HG02763 (cell line): ENCODE measurements around the gene SLC25A41.
"Not testable (repeated sequence)": the region's sequence is repeated elsewhere in the genome, so short reads cannot be mapped to it uniquely, and the experiment has no call there.

Source experiments
- ATAC-seq: cut with Tn5 transposase; IDR thresholded peaks from one replicate; pipeline ENCODE4 v1.9.1; 2021; ENCODE audit warnings: mild to moderate bottlenecking, moderate library complexity; ENCODE audit not compliant: unreplicated experiment

Gene SLC25A41

DNA sequence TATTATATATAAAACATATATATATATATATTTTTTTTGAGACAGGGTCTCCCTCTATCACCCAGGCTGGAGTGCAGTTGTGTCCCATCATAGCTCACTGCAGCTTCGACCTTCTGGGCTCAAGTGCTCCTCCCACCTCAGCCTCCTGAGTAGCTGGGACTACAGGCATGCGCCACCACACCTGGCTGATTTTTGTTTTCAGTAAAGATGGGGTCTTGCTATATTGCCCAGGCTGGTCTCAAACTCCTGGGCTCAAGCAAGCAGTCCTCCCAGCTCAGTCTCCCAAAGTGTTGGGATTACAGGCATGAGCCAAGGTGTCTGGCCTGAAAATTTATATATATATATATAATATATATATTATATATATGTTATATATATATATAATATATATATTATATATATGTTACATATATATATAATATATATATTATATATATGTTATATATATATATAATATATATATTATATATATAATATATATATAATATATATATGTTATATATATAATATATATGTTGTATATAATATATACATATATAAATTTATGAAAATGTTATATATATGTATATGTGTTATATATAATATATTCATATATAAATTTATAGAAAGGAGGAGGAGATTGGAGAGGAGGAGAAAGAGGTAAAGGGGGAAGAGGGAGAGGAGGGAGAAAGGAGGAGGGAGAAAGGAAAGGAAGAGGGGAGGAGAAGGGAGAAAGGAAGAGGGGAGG is 4.7 kb downstream of the SLC25A41 start:
- ATAC-seq, result not testable (repeated sequence)

DNA sequence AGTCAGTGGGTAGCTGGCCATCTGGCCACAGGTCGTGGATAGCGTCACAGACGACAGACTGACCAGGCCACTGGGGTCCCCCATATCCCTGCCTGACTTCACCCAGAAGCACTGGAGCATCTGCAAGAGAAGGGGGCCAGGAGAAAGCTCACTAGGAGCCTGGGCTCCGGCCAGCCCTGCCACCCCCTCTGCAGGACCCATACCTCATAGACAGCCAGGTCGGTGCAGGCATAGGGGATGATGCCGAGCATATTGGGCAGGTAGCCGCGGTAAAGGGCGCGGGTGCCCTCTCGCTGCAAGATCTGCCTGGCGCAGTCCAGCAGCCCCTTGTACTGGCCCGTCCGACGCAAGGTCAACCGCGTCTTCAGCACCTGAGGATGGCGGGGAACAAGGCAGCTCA is 6.4 kb downstream of the SLC25A41 start:
- no peak for ATAC-seq

DNA sequence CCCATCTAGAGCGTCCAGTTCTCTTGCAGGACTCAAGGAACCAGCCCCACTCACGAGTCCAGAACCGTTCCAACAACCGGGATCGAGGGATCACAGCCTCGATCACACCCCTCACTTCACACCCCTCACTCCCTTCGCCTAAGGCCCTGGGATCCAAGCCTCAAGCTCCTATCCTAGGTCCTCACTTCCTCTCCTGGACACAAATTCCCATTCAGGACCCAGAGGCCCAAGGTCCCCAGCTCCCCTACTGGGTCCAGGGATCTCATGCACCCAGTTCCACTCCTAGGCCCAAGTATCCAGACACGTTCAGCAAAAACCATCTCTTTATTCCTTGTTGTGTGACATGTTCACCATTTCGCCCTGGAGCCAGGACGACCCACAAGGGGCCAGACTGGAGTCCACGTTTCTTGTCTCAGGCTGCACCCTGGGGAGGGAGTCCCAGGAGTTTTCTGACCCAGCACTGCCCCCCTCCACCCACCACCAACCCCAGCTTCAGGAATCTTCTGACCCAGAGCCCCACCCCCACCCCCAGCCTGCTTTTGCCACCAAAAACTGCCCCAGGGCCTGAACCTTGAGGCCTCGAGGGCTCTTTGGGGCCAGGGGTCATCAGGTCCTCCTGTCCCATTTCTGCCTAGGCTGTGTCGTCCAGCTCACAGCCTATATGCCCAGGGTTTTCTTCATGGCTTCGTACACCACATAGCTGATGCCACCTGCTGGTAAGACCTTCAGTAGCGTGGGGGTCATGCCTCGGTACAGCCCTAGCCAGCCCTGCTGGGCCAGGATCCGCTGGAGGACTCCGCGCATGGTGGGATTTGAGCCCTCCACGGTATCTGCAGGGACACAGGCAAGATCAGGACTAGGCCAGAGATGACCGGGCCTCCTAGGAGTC is 7.6 kb downstream of the SLC25A41 start:
- no peak for ATAC-seq

DNA sequence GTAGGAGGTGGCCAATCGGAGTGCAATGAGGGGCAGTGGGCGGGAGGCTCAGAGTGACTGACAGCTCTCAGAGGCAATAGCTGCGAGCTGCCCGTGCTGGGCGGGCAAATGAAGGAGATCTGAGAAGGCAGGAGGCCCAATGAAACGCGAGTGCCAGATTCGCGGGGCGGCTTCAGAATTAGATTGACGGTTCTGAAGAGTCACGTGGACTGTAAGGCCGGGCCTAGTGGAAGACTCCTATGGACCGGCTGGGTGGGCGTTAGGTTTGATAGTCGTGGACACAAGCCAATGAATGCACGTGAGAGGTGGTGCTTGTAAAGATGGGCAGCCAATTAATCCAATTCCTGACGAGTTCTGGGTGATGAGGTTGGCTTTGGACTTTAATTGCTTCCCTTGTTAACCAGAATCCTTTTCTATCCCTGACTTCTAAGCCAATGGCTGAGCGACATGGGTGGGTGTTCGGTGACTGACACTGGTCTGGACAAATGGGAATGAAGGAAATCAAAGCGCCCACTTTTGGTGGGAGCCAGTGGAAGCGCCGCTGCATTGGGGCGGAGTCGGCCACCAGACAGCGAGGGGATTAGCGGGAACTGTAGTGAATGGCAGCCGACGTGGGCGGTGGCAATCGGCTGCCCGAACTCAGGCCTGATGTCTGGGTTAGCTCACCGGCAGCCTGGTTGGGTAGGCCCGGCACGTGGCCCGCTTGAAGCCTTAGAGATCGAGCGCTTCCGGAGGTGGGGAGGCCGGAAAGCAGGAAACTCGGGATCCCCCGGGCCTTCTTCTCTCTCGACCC is 8.4 kb downstream of the SLC25A41 start:
- ATAC-seq, result peak; percentile 86

DNA sequence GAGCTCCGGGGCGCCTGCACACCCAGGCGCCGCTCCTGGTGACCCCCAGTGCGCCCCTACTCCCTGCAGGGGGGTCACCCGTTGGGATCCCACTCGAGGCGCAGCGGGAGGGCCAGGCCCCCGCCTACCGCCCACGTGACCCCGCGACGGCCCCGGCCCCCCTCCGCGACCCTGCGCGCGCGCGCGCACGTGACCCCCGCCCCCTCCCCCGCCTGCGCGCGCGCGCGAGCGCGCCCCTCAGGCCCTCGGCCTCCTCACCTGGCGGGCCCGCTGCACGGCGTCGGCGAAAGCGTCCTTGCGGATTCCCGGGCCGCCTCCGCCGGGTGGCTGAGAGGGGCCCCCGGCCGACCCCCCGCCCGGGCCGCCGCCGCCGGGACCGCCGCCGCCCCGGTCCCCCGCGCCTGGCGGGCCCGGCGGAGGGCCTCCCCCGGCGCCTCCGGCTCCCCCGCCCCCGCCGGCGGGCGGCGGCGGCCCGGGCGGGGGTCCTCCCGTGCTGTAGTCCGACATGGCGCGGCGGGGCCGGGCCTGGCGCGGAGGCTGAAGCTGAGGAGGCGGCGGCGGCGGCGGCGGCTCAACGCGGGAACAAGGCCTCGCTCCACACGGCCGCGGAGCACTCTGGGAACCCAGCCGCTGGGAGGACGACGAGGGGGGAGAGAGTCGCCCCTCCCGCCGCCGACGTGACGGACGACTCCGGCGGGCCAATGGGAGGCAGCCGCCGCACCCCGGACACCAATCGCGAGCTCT is 9.2 kb downstream of the SLC25A41 start, which contains the start of gene KHSRP:
TSS of gene KHSRP (minus strand) at position 617 of the 744 bp plus-strand sequence. CDS start at position 507, 110 bp downstream.
- no peak for ATAC-seq

DNA sequence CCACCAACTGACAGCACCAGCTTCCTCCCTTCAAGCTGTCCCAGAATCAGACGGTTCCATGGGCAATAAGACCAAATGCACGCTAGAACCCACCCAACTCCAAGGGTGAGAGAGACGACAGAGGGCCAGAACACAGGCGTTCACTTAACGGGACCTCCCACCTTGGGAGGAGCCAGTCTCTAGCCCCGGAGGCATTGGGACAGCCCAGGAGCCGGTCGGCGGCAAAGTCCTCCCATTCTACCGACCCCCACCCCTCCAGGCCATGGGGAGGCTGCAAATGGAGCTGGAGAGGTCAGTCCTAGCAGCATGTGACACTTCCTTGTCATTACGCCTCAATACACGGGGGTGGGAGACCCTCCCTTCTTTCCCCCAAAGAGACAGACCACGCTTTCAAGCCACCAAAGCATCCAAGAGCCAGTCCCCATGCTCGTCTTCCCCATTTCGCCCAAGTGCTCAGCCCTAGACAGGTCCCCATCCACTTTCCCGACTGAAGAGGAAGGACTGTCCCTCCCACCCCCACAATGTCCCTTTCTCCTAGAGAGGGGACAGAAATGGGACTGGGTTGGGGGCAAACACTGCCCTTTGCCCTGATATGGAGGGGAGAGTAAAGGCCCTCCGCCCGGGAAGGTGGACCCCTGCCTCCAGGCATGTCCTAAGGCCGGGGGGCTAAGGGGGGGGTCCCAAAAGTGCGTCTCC is 9.9 kb downstream of the SLC25A41 start:
- no peak for ATAC-seq

DNA sequence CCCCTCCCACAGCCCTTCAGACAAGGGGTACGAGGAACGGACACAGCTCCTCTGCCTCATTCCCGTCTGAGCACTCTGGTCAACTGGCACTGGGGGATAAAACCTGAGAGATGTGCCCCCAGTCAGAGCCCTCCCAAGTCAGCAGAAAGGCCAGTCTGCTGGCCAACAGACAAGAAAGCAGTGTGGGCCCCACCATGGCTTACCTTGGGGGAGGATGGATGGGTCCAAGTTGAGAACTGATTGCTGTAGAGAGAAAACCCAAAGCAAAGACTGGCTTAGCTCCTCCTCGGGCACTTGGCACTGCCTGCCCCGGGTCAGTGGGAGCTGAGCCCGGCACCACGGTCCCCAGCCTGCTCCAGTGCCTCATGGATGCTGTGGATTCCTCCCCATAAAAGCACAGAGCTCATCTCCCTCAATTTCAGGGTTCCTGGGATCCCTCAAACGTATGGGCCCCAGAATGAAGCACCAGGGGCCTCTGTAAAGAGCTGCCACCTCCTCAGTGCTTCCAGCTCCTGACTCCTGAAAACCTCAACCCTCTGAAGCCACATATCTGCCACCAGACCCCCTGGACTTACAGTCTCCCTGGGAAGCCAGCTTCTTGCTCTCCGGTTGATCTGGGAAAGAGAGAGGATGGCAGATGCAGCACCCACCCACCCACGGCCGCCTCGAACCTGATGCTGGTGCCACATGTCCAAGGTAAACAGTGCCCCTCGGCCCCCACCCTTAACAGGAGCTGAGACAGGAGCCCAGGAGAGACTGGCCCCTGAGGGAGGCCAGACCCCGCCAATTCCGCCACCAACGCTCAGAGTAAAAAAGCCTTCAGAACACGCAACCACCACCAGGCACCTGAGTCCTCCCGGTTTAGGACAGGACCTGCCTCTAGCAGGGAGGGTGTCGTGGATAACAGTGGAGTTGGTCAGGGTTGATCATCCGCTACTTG is 12.2 kb downstream of the SLC25A41 start:
- ATAC-seq, result no peak

DNA sequence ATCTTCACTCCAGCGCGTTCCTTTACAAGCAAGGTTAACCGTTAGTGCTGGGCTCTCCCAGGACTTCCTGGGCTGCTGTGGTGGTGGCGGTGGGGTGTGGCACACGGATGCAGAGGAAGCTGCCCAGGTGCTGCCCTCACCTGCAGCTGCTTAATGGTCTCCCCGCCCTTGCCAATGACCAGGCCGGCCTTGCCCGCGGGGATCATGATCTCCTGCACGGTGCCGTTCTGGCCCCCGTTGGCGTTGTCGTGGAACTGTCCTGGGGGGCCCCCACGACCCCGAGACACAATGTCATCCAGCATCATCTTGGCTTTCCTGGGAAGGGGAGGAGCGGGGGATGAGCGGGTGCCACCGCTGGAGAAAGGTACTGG is 15.0 kb downstream of the SLC25A41 start:
- ATAC-seq, result no peak

DNA sequence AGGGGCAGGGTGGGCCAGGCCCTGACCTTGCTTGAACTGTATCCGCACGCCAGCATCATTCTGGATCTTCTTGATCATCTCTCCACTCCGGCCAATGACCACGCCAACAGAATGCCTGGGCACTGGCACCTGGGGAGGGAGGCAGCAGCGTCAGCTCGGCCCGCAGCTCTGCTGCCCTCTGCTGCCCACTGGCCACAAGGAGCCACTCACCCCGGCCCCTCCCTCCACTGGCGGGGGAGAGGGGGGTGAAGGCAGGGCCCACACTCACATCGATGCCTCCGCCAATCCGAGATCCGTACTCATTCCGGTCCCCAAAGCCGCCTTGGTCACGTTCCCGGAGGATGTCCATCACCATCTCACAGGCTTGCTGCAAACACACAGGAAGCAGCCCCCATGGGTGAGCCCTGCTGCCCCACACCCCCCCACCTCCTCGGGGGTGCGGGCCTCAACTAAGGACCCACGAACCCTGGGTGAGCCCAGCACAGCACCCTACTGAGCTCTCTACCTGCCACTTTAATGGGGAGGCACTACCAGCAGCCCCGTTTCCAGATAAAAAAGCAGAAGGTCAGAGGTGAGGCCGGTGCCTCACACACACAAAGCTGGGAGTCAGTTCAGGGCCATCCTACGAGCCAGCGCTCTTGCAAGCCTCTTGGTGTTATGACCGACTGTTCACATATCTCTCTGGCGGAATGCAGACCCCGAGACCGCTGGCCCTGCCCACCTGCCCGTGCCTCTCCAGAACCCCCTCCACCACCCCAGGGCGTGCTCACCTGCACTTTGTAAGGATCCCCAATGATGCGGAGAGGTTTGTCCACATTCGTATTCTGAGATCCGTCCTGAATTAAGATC is 15.6 kb downstream of the SLC25A41 start:
- no peak for ATAC-seq

DNA sequence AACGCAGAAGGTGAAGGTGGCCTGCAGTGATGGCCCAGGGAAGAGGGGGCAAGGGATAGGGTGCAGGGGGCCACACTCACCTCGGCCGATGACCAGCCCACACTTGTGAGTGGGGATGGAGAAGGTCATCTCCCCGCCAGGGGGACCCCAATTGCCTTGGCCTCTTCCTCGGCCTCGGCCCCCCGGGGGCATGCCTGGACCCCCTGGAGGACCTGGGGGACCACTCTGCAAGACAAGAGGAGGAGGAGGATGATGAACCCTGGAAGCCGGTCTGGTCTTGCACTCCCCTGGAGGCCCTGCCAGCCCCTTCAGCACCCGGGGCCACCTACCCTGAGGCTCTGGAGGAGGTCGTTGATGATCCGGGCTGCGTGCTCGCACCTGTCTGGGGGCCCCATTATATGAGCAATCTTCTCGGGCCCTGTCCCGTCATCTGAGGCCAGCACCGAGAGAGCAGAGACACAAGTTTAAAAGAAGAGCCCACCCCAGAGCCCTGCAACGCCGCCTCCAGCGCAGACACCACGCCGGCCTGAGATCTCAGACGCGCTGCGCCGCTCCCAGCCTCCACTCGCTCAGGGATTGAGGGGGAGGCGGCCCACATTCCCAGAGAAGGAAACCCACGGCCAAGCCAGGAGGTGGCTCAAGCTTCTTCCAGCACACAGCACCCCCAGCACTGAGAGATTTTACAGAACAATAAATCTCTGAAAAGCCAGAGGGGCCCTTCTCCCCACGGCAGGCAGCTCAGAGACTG is 16.7 kb downstream of the SLC25A41 start:
- ATAC-seq, result no peak

DNA sequence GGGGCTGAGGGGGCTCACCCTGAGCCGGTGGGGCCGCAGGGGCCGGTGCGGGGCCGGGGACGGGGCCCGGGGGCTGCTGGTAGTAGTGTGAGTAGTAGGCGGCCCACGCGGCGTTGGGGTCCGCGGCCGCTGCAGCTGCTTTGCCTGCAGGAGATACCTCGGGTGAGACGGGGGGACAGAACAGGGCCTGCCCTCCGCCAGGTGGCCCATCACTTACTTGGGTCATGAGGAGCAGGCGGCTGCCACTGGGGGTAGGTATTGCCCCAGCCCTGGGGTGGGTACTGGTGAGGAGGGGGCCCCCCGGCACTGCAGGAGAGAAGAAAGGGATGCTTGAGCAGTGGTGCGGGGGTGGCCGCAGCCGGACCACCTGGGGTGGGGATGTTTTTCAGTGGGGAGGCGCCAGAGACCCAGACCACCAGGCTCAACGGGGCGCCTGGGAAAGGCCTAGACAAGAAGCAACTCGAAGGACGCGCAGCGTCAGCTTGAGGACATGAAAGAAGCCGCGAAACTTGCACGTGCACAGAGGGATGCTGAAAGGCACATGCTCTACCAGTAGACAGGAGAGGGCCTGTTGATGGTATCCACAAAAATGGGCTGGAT is 17.9 kb downstream of the SLC25A41 start:
- ATAC-seq, result no peak

DNA sequence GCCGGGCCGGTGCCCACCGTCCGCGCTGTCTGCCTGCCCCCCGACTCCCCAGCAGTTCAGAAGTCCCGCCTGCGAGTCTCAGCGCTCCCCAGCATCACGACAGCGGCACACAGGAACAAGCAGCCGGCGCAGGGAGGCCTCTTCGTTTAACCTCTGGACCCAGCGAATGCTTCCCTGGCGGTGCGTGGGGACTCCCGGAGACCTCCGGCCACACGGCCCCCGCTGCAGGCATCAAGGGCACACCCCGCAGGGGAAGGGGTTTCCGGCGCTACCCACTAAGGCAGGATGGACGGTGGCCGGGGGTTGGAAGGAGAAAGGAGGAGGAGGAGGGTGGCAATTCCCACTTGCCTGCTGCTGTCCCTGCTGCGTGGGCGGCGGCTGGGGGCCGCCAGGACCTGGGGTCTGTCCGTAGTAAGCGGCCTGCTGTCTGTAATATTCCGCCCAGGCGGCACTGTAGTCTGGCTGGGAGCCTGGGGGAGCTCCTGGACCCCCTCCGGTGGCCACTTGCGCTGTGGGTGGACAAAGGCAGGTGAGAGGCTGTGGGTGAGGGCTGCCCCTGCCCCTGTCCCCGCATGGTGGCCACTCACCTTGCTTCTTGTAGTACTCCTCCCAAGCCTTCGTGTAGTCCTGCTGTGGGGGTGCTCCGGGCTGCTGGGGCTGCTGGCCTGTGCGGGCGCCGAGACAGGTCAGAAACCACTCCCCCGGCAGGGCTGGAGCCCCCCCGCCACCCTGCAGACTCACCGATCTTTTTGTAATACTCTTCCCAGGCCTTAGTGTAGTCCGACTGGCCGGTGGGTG is 18.6 kb downstream of the SLC25A41 start:
- no peak for ATAC-seq

DNA sequence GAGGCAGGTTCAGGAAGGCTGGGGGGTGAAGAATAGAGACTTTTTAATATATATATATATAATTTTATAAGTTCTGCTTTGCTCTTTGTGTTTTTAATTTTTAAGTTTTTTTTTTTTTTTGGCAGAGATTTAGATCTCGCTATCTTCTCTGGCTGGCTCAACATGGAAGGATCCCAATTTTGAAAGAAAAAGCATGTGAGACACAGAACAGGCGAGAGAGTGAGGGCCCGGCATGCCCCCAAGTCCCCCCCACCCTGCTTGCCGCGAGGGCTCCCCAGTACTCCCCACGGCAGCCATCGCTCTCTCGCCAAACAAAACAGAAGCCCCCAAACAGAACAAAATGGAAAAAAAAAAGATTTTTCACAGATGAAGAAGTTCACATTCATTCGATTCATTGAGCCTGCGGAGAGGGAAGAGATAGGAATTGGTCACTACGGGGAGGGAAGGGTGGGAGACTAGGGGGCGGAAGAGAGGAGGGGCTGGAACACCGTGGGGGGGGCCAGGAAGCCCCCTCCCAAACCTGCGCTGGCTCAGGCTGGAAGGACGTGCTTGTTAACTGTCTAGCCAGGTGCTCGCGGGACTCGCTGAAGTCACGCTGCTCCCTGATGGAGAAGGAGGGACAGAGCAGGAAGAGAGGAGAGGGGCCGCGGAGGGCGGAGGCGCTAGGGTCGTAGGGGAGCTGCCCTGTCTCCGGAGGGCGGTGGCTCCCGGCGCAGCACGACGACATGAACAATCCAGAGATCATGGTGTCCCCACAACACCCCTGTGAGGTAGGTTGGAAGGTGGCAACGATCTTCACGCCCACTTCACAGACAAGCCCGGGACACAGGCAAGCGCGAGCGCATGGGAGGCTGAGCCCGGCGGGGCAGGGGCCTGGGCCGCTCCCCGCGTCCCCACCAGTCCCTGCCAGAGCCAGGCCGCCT is 19.6 kb downstream of the SLC25A41 start:
- no peak for ATAC-seq

DNA sequence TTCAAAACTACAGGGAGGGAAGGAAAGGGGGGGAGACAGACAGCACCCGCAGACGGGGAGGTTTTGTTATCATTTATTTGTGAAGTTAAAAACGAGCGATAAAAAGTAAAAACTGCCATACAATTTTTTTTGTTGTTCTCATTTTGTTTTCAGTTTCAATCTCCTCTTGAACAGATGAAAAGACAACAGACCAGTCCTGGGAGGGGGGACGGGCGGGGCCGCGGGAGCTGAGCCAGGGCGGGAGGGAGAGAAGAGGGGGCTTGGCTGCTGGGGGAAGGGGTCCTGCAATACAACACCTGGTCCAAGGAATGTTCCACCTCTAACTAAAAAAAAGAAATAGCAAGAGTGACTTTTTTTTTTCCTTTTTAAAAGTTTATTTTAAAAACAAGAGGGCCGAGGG is 20.3 kb downstream of the SLC25A41 start:
- no peak for ATAC-seq
